GM21526 (cell line): Measurements from ENCODE around the gene SMARCB1.

Source experiments
- ATAC-seq: cut with Tn5 transposase; IDR thresholded peaks from one replicate; pipeline ENCODE4 v1.9.1; 2021; ENCODE audit warnings: moderate library complexity; ENCODE audit not compliant: unreplicated experiment, low FRiP score

SMARCB1 gene

DNA sequence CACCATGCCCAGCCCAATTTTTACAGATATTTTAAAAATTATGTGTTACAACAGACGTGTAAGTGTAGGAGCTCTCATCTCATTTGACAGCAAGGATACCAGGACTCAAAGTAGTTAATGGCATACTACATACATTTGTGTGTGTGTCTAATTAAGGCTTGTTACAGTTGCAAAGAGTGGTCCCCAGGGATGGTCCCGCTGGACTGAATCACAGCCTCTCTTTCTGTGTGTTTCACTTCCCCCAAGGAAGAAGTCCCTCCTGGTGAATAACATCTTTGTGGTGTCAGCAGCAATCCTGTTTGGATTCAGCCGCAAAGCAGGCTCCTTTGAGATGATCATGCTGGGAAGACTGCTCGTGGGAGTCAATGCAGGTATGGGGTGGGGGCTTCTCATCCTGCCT, 88.1 kb downstream of the SMARCB1 start:
- ATAC-seq, result no peak

DNA sequence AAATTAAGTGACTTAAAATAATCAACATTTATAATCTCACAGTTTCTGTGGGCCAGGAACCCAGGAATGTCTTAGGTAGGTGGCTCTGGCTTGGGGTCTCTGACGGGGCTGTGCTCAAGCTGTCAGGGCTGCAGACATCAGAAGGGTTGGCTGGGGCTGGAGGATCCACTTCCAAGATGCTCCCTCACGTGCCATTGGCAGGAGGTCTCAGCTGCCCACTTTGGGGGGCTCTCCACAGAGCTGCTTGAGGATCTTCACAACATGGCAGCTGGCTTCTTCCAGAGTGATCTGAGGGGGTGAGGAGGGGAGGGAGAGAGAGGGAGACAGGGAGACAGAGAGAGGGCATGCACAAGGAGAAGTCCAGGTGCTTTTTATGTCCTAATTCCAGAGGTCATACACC, 89.0 kb downstream of the SMARCB1 start:
- no peak for ATAC-seq

DNA sequence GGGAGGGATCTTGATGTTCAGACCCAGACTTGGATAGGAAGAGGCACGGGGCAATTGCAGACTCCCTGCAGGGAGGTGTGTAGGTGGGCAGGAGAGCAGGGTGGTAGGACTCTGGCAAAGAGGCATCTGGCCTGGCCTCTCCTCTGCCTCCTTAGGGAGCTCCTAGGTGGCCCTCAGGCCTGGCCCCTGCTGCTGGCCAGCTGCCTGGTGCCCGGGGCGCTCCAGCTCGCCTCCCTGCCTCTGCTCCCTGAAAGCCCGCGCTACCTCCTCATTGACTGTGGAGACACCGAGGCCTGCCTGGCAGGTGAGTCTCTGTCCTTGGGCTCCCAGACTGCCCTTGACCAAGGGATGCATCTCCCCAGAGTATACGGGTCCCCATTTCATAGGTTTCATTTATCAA, 90.8 kb downstream of the SMARCB1 start:
- no peak for ATAC-seq

DNA sequence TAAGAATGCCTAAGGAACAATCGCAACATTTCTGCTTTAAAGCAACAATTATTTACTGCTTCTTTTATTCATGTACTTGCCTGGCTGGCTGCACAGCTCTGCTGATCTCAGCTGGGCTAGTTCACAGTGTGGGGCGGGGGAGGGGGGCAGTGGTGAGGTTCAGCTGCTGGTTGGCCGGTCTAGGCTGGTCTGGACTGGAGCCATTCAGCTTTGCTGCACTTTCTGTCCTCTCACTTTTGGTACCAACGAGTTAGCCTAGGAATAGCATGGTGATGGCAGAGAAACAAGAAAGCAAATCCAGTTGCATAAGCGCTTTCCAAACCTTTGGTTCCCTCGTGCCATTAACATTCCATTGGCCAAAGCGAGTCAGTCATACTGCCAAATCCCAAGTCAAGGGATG, 91.5 kb downstream of the SMARCB1 start:
- no peak for ATAC-seq

DNA sequence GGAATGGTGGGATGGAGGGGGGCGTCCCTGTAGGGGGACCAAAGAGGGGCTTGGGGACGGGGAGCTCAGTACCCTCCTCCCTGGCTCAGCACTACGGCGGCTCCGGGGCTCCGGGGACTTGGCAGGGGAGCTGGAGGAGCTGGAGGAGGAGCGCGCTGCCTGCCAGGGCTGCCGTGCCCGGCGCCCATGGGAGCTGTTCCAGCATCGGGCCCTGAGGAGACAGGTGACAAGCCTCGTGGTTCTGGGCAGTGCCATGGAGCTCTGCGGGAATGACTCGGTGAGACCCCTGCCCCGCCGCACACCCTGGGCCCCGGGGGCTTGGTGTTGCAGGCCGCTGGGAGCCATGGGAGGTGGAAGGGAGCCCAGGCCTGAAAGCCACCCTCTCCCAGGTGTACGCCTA, 95.6 kb downstream of the SMARCB1 start:
- no peak for ATAC-seq

DNA sequence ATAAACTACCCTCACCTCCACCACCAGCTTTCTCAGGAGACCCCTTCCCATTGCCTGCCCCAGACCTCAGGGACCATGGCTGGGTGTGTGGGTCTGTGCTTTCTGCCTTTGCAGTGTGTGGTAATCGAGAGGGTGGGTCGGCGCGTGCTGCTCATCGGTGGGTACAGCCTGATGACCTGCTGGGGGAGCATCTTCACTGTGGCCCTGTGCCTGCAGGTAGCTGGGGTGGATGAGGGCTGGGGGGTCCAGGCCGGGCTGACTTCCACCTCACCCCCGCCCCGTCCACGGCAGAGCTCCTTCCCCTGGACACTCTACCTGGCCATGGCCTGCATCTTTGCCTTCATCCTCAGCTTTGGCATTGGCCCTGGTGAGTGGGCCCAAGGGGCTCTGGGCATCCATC, 96.9 kb downstream of the SMARCB1 start:
- ATAC-seq, result no peak

DNA sequence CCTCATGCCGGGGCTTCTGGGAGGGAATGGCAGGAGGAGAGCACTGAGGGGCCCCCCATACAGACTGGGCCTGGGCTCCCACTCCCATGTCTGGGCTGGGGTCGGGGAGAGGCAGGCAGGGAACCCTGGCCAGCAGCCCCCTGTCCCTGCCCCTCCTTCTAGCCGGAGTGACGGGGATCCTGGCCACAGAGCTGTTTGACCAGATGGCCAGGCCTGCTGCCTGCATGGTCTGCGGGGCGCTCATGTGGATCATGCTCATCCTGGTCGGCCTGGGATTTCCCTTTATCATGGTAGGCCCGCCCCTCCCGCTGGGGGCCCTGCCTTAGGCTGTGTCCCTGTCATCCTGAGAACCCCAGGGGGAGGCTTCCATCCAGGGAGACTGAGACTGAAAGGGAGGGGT, 97.4 kb downstream of the SMARCB1 start:
- no peak for ATAC-seq
